ENCODE measurements around the gene ELOVL4.

Gene ELOVL4

DNA sequence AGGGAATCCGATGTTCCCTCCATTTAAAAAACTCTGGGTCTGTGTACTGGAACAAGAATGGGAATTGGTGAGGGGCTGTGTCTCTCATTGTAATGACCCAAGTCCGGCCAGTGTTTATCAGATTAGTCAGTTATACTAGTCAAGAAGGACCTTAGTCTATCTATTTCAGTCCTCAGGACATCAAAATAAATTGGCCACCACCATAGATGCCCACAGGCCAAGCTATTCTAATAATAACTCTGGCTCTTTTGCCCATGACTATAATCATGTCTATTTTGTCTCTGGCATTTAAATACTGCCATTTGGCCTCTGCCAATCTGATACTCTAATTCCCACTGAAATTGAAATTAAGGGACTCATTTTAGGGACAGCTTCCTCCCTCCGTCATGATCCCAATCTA, 37.8 kb downstream of the ELOVL4 start:
- no peaks in the 10 kb centered on the region for H3K9me3 ChIP-seq
- no peak overlapping the region for H3K4me3 ChIP-seq (ENCODE audit: low read depth, low read length)
- TF ChIP-seq, protein P1, sequence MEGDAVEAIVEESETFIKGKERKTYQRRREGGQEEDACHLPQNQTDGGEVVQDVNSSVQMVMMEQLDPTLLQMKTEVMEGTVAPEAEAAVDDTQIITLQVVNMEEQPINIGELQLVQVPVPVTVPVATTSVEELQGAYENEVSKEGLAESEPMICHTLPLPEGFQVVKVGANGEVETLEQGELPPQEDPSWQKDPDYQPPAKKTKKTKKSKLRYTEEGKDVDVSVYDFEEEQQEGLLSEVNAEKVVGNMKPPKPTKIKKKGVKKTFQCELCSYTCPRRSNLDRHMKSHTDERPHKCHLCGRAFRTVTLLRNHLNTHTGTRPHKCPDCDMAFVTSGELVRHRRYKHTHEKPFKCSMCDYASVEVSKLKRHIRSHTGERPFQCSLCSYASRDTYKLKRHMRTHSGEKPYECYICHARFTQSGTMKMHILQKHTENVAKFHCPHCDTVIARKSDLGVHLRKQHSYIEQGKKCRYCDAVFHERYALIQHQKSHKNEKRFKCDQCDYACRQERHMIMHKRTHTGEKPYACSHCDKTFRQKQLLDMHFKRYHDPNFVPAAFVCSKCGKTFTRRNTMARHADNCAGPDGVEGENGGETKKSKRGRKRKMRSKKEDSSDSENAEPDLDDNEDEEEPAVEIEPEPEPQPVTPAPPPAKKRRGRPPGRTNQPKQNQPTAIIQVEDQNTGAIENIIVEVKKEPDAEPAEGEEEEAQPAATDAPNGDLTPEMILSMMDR (IDR thresholded peaks at IDR 0.05; ENCODE audit: low read depth, low read length): no peak
- no peak for DNase-seq
- H3K36me3 ChIP-seq: no peaks in the 10 kb centered on the region
- H3K27me3 ChIP-seq: no peaks in the 10 kb centered on the region
- no peaks in the 10 kb centered on the region for H3K4me1 ChIP-seq

DNA sequence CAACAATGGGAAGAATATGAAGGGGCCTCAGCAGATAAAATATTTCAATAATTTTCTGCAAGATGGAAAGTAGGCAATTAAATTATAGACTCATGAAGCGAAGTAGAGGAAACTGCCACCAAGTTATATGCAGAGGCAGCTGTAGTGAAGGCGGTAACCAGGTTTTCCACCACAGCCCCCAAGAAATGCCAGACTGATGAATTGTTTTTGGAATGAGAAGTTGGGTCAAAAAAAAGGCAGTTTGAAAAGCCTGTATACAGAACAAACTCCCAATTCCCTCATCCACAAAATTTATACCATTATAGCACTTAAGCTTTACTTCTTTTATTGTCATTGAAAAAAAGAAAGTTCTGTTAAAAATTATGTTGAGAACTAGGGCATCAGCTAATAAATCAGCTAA, 45.3 kb downstream of the ELOVL4 start:
- no peak for DNase-seq
- Histone ChIP-seq H3K27me3 (no peaks in the 10 kb centered on the region), H3K4me1 (no peaks in the 10 kb centered on the region), H3K9me3 (no peaks in the 10 kb centered on the region), H3K36me3 (no peaks in the 10 kb centered on the region), H3K4me3 (ENCODE audit: low read depth, low read length) (no peak overlapping the region)
- TF ChIP-seq, protein P1 (IDR thresholded peaks at IDR 0.05; ENCODE audit: low read depth, low read length): no peak

DNA sequence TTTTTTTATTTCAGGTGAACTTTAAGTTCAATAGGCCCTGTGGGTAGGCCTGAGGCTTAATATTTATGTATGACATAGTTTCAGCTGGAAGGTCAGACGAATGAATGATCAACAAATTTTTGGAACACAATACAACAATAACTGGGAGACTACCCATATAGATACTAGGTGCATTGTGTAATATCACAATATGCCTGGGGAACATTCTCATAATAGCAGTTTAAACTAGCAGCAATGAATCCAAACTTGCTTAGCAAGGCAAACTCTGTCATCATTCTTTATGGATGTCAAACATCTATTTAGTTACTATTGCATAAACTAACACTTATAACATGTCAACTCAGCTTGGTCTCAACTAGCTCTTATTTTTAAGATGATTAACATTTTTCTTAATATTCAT, 49.3 kb downstream of the ELOVL4 start:
- DNase-seq: no peak
- TF ChIP-seq, protein P1 (IDR thresholded peaks at IDR 0.05; ENCODE audit: low read depth, low read length): no peak
- H3K9me3 ChIP-seq: no peaks in the 10 kb centered on the region
- no peaks in the 10 kb centered on the region for H3K27me3 ChIP-seq
- no peak overlapping the region for H3K4me3 ChIP-seq (ENCODE audit: low read depth, low read length)
- H3K4me1 ChIP-seq: no peaks in the 10 kb centered on the region
- H3K36me3 ChIP-seq: no peaks in the 10 kb centered on the region

DNA sequence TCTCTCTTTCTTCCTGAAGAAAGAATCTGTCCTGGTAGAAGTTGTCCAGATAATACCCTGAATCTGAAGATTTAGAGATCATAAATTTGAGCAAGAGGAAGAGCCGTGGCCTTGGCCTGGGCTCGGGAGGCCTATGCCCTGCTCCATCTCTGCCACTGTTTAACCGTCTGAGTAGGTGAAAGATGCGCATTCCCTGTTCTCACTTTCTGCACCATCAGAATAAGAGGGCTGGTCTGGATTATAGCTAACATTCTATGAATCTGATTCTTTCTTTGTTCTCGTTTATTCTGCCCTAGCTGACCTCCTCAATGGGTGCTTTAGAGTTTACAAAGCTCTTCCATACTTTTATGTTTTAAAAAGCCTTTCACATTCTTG, 51.3 kb downstream of the ELOVL4 start:
- no peaks in the 10 kb centered on the region for H3K36me3 ChIP-seq
- DNase-seq: no peak
- no peaks in the 10 kb centered on the region for H3K9me3 ChIP-seq
- H3K4me1 ChIP-seq: no peaks in the 10 kb centered on the region
- no peaks in the 10 kb centered on the region for H3K27me3 ChIP-seq
- H3K4me3 ChIP-seq (ENCODE audit: low read depth, low read length): no peak overlapping the region
- TF ChIP-seq, protein P1 (IDR thresholded peaks at IDR 0.05; ENCODE audit: low read depth, low read length): no peak

DNA sequence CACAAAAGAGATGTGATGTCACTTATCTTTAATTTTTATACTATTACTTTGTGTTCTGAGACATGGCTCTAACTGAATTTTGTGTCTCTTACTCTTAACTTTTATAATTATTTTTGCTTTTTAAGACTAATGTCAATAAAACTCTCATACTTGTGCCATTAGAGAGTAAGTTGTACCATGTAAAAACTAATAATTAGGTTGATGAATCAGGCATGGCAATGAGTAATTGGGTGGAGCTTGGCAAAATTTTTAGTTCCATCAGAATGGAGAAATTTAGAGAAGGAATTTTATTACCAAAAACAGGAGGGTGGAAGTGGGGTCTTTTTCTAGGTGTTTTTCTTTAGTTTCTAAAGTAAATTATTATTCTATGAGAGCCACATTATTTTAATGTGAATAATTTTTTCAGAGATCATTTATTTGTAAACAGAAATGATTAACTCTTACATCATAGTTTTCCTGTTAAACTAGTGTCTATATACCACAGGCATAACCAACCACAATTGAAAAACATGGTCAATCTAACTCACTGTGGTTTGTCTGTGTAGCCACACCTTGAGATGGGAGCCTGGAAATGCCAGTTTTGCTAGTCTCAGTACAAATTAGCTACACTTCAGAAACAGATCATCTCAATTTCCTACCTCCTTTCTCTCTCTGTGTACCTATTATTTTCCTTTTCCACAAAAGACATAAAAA, 51.8 kb downstream of the ELOVL4 start:
- Histone ChIP-seq H3K36me3 (no peaks in the 10 kb centered on the region), H3K9me3 (no peaks in the 10 kb centered on the region), H3K27me3 (no peaks in the 10 kb centered on the region), H3K4me3 (ENCODE audit: low read depth, low read length) (no peak overlapping the region), H3K4me1 (no peaks in the 10 kb centered on the region)
- DNase-seq: no peak
- TF ChIP-seq, protein P1 (IDR thresholded peaks at IDR 0.05; ENCODE audit: low read depth, low read length): no peak

DNA sequence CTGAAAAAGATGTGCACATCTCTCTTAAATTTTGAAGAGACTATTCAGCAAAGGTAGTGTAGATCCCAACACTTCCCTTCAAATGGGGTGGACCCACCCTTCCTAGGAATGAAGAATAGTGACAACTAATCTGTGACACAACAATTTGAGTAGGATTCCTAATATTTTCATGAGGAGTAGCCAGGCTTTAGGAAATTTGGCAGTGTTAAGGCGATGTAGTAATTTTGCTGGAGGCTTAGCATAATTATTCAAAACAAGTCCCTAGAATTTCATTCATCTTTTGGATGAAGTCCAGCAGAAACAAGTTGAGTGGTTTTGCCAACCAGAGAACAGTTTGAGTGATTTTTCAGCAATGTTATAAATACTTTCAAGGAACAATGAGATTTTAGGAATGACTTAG, 52.4 kb downstream of the ELOVL4 start:
- no peak overlapping the region for H3K4me3 ChIP-seq (ENCODE audit: low read depth, low read length)
- no peaks in the 10 kb centered on the region for H3K9me3 ChIP-seq
- no peaks in the 10 kb centered on the region for H3K36me3 ChIP-seq
- TF ChIP-seq, protein P1 (IDR thresholded peaks at IDR 0.05; ENCODE audit: low read depth, low read length): no peak
- DNase-seq: no peak
- no peaks in the 10 kb centered on the region for H3K27me3 ChIP-seq
- H3K4me1 ChIP-seq: no peaks in the 10 kb centered on the region
